DMS114 treated with DMSO at 0.1 percent for 48 hours (cell line): Measurements from ENCODE around the gene MBTPS2.
"Not testable (repeated sequence)": the region's sequence is repeated elsewhere in the genome, so short reads cannot be mapped to it uniquely, and the experiment has no call there.

Source experiments
- DNase-seq: peaks from one replicate; lab custom pipeline; 2025; ENCODE audit not compliant: unreplicated experiment; lab: John Stamatoyannopoulos, UW

Gene MBTPS2

GRCh38 chrX:21839334-21840192, at the start of gene MBTPS2:
Gene MBTPS2 (plus strand): TSS chrX:21839617. CDS start chrX:21839735, 118 bp downstream.
- peak; percentile 73 for DNase-seq

GRCh38 chrX:21798677-21799219, 40.7 kb upstream of the MBTPS2 start:
- DNase-seq = no peak

GRCh38 chrX:21799767-21800166, 39.6 kb upstream of the MBTPS2 start:
- DNase-seq = no peak

GRCh38 chrX:21800344-21800770, 39.1 kb upstream of the MBTPS2 start:
- no peak for DNase-seq

GRCh38 chrX:21802054-21802670, 37.3 kb upstream of the MBTPS2 start:
- DNase-seq = no peak

GRCh38 chrX:21802839-21803238, 36.6 kb upstream of the MBTPS2 start:
- no peak for DNase-seq

- no peak for DNase-seq
Measured at GRCh38 chrX:21806691-21807090, 32.7 kb upstream of the MBTPS2 start.

GRCh38 chrX:21811832-21812231, 27.6 kb upstream of the MBTPS2 start:
- no peak for DNase-seq

GRCh38 chrX:21812628-21813027, 26.8 kb upstream of the MBTPS2 start:
- no peak for DNase-seq

- DNase-seq = no peak
Measured at GRCh38 chrX:21813612-21814368, 25.6 kb upstream of the MBTPS2 start.

GRCh38 chrX:21816136-21816535, 23.3 kb upstream of the MBTPS2 start:
- DNase-seq = no peak

- not testable (repeated sequence) for DNase-seq
Measured at GRCh38 chrX:21820170-21820569, 19.2 kb upstream of the MBTPS2 start.

GRCh38 chrX:21821875-21822274, 17.5 kb upstream of the MBTPS2 start:
- no peak for DNase-seq

- no peak for DNase-seq
Measured at GRCh38 chrX:21831496-21831895, 7.9 kb upstream of the MBTPS2 start.

GRCh38 chrX:21837056-21837455, 2.4 kb upstream of the MBTPS2 start:
- DNase-seq = no peak

- DNase-seq = peak; percentile 39
Measured at GRCh38 chrX:21838937-21839333, 482 bp upstream of the MBTPS2 start.

GRCh38 chrX:21840193-21840545, 752 bp downstream of the MBTPS2 start:
- DNase-seq = no peak

- DNase-seq = no peak
Measured at GRCh38 chrX:21843179-21843578, 3.8 kb downstream of the MBTPS2 start.

- no peak for DNase-seq
Measured at GRCh38 chrX:21845096-21845495, 5.7 kb downstream of the MBTPS2 start.

GRCh38 chrX:21847342-21847741, 7.9 kb downstream of the MBTPS2 start:
- DNase-seq = no peak

GRCh38 chrX:21853578-21853977, 14.2 kb downstream of the MBTPS2 start:
- DNase-seq = no peak
